Measurements from ENCODE around the gene SZRD1. TPM values are rescaled to one million over a fixed set of nuclear protein-coding genes. Genes with fewer than 3 reads are reported as not detected.

Gene SZRD1
- total RNA-seq, 1 experiment from 2014 or later: 113 TPM

DNA sequence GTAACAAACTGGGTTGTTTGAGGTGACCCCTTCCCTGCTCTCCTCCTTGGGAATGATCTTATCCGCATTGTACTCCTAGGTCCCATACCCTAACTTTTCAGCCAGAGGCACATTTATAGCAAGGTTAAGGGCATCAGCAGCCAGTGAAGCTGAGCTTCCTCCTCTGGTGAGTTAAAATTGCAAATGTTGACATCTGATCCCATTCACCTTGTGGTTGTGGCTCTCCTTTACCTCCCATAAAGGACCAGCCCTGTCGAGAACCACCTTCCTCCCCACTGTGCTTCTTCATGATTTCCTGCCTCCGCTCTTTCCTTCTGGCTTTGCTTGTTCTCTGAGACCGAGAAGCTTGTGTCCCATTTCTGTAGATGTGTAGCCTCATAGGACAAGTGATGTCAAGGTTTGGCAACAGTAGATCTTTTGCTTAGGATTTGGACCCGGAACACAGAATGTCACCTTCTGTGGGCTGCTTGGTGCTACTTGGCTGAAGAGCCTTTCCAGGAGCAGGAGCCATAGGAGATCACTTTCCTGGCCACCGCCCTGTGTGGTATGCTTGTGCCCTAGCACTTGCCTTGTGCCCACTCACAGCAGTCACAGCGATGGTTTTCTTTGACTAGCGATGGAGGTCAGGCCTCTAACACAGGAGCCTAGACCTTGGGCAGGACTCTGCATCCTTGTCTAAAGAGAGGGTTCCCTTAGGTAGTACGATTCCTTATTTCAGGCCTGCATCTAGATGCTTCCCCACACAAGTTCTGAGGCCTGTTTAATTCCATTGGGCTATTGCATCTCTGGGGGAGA, 18.8 kb downstream of the SZRD1 start:
- ChIA-PET POLR2A (interaction anchor here (0.6 kb wide), 1 partner anchor 20 kb away, joined by 6 read pairs; no protein-coding TSS in a partner anchor), CTCF (interaction anchor here (0.7 to 1.2 kb wide), 2 partner anchors 10 to 55 kb away, joined by 3 read pairs; partner anchors contain the start of gene NECAP2)
- Mint-ChIP-seq H3K27me3 (ENCODE audit: low read depth) (no peaks in the 10 kb centered on the region; the same call in 1 of the 2 replicates), H3K4me1 (peaks cover 44% of the 10 kb centered on the region), H3K4me3 (peak overlapping the region; percentile 42), H3K36me3 (no peaks in the 10 kb centered on the region), H3K27ac (peak overlapping the region; percentile 92), H3K9me3 (no peaks in the 10 kb centered on the region)
- ATAC-seq: peak; percentile 81
- no peak for DNase-seq (ENCODE audit: low spot score)
- TF ChIP-seq, protein P1, sequence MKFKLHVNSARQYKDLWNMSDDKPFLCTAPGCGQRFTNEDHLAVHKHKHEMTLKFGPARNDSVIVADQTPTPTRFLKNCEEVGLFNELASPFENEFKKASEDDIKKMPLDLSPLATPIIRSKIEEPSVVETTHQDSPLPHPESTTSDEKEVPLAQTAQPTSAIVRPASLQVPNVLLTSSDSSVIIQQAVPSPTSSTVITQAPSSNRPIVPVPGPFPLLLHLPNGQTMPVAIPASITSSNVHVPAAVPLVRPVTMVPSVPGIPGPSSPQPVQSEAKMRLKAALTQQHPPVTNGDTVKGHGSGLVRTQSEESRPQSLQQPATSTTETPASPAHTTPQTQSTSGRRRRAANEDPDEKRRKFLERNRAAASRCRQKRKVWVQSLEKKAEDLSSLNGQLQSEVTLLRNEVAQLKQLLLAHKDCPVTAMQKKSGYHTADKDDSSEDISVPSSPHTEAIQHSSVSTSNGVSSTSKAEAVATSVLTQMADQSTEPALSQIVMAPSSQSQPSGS (CRISPR knock-in tag; IDR thresholded peaks at IDR 0.05; ENCODE audit: borderline replicate concordance, low read depth): no peak
- no peak for TF ChIP-seq E2F1 (CRISPR knock-in tag; IDR thresholded peaks at IDR 0.05)
- TF ChIP-seq ZNF423 (CRISPR knock-in tag; IDR thresholded peaks at IDR 0.05): no peak
- no peak for TF ChIP-seq SMAD3 (CRISPR knock-in tag; IDR thresholded peaks at IDR 0.05; ENCODE audit: borderline replicate concordance)
- no peak for TF ChIP-seq CTCF (IDR thresholded peaks at IDR 0.05)
- no peak for TF ChIP-seq NFATC4 (CRISPR knock-in tag; IDR thresholded peaks at IDR 0.05)
- TF ChIP-seq ETV6 (CRISPR knock-in tag; IDR thresholded peaks at IDR 0.05): no peak
- no peak for TF ChIP-seq NFYB (CRISPR knock-in tag; conservative IDR thresholded peaks at IDR 0.05; ENCODE audit: low read depth)
- TF ChIP-seq MXD4 (CRISPR knock-in tag; IDR thresholded peaks at IDR 0.05; ENCODE audit: borderline replicate concordance): no peak
- TF ChIP-seq ZNF317 (CRISPR knock-in tag; IDR thresholded peaks at IDR 0.05; ENCODE audit: borderline replicate concordance, low read depth): no peak
- no peak for TF ChIP-seq ZNF425 (CRISPR knock-in tag; conservative IDR thresholded peaks at IDR 0.05)
- no peak for TF ChIP-seq PRDM15 (CRISPR knock-in tag; IDR thresholded peaks at IDR 0.05)
- TF ChIP-seq, protein P2, sequence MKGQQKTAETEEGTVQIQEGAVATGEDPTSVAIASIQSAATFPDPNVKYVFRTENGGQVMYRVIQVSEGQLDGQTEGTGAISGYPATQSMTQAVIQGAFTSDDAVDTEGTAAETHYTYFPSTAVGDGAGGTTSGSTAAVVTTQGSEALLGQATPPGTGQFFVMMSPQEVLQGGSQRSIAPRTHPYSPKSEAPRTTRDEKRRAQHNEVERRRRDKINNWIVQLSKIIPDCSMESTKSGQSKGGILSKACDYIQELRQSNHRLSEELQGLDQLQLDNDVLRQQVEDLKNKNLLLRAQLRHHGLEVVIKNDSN (CRISPR knock-in tag; IDR thresholded peaks at IDR 0.05): no peak
- TF ChIP-seq CREB1 (CRISPR knock-in tag; IDR thresholded peaks at IDR 0.05): no peak
- TF ChIP-seq ATF3 (CRISPR knock-in tag; conservative IDR thresholded peaks at IDR 0.05): no peak
- TF ChIP-seq CREM (CRISPR knock-in tag; IDR thresholded peaks at IDR 0.05): no peak
- no peak for TF ChIP-seq ZNF232 (CRISPR knock-in tag; IDR thresholded peaks at IDR 0.05)

Data from WTC11 (cell line).